Stimulated activated CD4-positive, alpha-beta T cell treated with anti-CD3 and anti-CD28 coated beads, Interleukin-1b, Interleukin-23, amount 100 ng/mL, for 24 hours (primary cell): ENCODE measurements around the gene SLC25A12.

Experiments used
- DNase-seq, 4 experiments: peaks; one replicate each; pipeline ENCODE4 v3.0.0-alpha.2; 2020; ENCODE audit warnings: low read depth in 4 of 4, low spot score in 1 of 4

The SLC25A12 gene

DNA sequence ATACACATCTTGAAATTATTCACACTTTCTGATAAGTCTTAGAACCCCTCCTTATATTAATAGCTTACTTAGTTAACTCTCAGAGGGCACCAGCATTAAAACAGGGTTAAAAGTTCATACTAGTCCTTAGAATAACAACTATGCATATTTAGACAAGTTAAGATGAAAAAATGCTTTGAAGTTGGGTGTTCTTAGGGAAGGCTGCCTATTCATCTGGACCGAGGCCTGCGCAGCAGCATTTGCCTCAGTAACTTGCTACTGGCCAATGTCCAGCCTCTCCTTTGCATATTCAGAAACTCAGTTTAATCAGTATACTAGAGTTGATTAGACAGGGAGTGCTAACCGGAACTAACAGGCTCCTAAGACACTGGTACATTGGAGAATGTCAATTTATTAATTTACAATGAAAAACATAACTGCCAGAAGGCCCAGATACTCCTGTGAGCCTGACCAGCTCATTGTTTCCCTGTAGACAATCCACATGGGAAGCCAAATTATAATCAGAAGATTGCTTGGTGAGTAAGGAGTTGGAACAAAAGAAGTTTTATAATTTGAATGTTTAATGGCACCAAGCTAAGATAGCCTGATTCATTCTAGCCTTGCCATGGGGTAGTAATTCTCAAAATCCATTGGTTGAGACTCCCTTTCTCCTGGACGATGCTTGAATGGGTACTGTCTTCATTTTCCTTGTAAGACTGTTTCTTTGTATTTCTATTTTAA, 157.9 kb downstream of the SLC25A12 start:
- DNase-seq: no peak
